Body of pancreas (tissue), 4 donors: Measurements from ENCODE around the gene FMNL2. TPM values are rescaled to one million over a fixed set of nuclear protein-coding genes. Genes with fewer than 3 reads are reported as not detected.

Experiments used
- ATAC-seq: fragments of 150-250 bp; one replicate; pipeline ENCODE4 v1.9.1; 2016
- DNase-seq, 4 donors: peaks; one replicate each; pipeline ENCODE4 v3.0.0-alpha.2; 2019
- H3K27ac ChIP-seq, 4 donors: fragments of 200-600 bp; sonication (generic); 1 replicate in 3 of 4; 2 replicates in 1 of 4; pipeline versions ENCODE4 v1.5.1 to v1.6.1; 2016 to 2019; ENCODE audit warnings: mild to moderate bottlenecking in 1 of 4, mixed read lengths in 1 of 4, moderate library complexity in 1 of 4
- H3K27me3 ChIP-seq, 2 donors: fragments of 200-600 bp; sonication (generic); one replicate each; pipeline ENCODE4 v1.6.0; 2016; ENCODE audit warnings: mild to moderate bottlenecking in 1 of 2
- H3K36me3 ChIP-seq, 2 donors: fragments of 200-600 bp; sonication (generic); replicated peaks in 1 of 2; 2 replicates each; pipeline ENCODE4 v1.5.1; 2016; ENCODE audit warnings: low read depth in 2 of 2; ENCODE audit not compliant: insufficient read depth in 1 of 2
- H3K4me1 ChIP-seq: fragments of 200-600 bp; sonication (generic); one replicate; pipeline ENCODE4 v1.6.0; 2016
- H3K4me3 ChIP-seq, 2 donors: fragments of 200-600 bp; sonication (generic); 1 replicate in 1 of 2; 2 replicates in 1 of 2; pipeline ENCODE4 v1.5.1; 2016 to 2019
- H3K9me3 ChIP-seq, 3 donors: fragments of 200-600 bp; sonication (generic); 1 replicate in 2 of 3; 2 replicates in 1 of 3; pipeline ENCODE4 v1.5.1; 2016
- CTCF ChIP-seq, 7 experiments: fragments of 450-650 bp in 4 of 7; fragments of 200-600 bp in 3 of 7; sonication (generic) in 3 of 7; IDR thresholded peaks; one replicate each; pipeline ENCODE4 v1.5.1; 2016 to 2019; ENCODE audit warnings: antibody characterized with exemption in 7 of 7
- POLR2A ChIP-seq, 3 donors: fragments of 450-650 bp; IDR thresholded peaks; one replicate each; pipeline ENCODE4 v1.6.1; 2016; ENCODE audit warnings: antibody characterized with exemption in 3 of 3, mild to moderate bottlenecking in 2 of 3
- WGBS, 2 donors: methylation state at CpG; one replicate each; pipeline ENCODE4 v1.1.5; 2017; 5-methylcytosine and 5-hydroxymethylcytosine counted together
- intact Hi-C: fragments of 100-400 bp; cut with DNase I; formaldehyde crosslinking; loops from one replicate; pipeline ENCODE4 v1.15.1; 2023
- total RNA-seq, 2 donors: library from RNA; depleted of rRNA; stranded (reverse); fragments of >200 nt; gene quantifications; one replicate each; pipeline ENCODE4 v1.1.0, GENCODE V29; 2016

FMNL2 gene
- total RNA-seq, 2 donors from 2014 or later = 13.5 to 44.4 TPM

GRCh38 chr2:152609154-152609553, 274.2 kb downstream of the FMNL2 start:
- WGBS, 2 donors = 51 to 63% methylated on average over 2 of the region's 2 CpGs
- ATAC-seq = no peak
- H3K27me3 ChIP-seq = no peaks in the 10 kb centered on the region
- H3K27ac ChIP-seq = no peak overlapping the region
- H3K4me1 ChIP-seq = no peaks in the 10 kb centered on the region
- no peaks in the 10 kb centered on the region for H3K36me3 ChIP-seq
- H3K4me3 ChIP-seq = no peak overlapping the region
- TF ChIP-seq CTCF (IDR thresholded peaks at IDR 0.05) = no peak
- no peak for TF ChIP-seq POLR2A (IDR thresholded peaks at IDR 0.05)
- intact Hi-C loops = no loop called here
- H3K9me3 ChIP-seq = no peaks in the 10 kb centered on the region
- DNase-seq = no peak

- ATAC-seq = no peak
- no peaks in the 10 kb centered on the region for H3K27me3 ChIP-seq
- no peaks in the 10 kb centered on the region for H3K9me3 ChIP-seq
- DNase-seq = no peak
- no peaks in the 10 kb centered on the region for H3K4me1 ChIP-seq
- no peak overlapping the region for H3K4me3 ChIP-seq
- TF ChIP-seq CTCF (IDR thresholded peaks at IDR 0.05) = no peak
- intact Hi-C loops = no loop called here
- 25 to 88% methylated on average over 1 of the region's 1 CpG for WGBS, 2 donors
- H3K36me3 ChIP-seq = no peaks in the 10 kb centered on the region
- no peak overlapping the region for H3K27ac ChIP-seq
These were observed 274.7 kb downstream of the FMNL2 start for GRCh38 chr2:152609699-152610098.

- no peak overlapping the region for H3K4me3 ChIP-seq
- H3K27me3 ChIP-seq = no peaks in the 10 kb centered on the region
- no peaks in the 10 kb centered on the region for H3K4me1 ChIP-seq
- H3K9me3 ChIP-seq = no peaks in the 10 kb centered on the region
- ATAC-seq = peak; percentile 59
- no peak for TF ChIP-seq CTCF (IDR thresholded peaks at IDR 0.05)
- TF ChIP-seq POLR2A (IDR thresholded peaks at IDR 0.05) = no peak
- WGBS, 2 donors = 82 to 83% methylated on average over 4 to 5 of the region's 5 CpGs
- peak overlapping the region in 2 of 4 donors; percentile 19 to 74 for H3K27ac ChIP-seq
- intact Hi-C loops = no loop called here
- DNase-seq = peak in 3 of 4 donors; percentile 15 to 63 (median 18)
- H3K36me3 ChIP-seq = no peaks in the 10 kb centered on the region
These were observed 276.7 kb downstream of the FMNL2 start for GRCh38 chr2:152611458-152612231.

- intact Hi-C loops = no loop called here
- 86 to 89% methylated on average over 2 of the region's 2 CpGs for WGBS, 2 donors
These were observed 278.3 kb downstream of the FMNL2 start for GRCh38 chr2:152613235-152613634.

More at GRCh38 chr2:152613235-152613634, 278.3 kb downstream of the FMNL2 start:
- Histone ChIP-seq H3K36me3 (peaks cover 0 to 4% of the 10 kb centered on the region in 2 donors), H3K27ac (no peak overlapping the region), H3K27me3 (no peaks in the 10 kb centered on the region), H3K4me3 (no peak overlapping the region), H3K9me3 (no peaks in the 10 kb centered on the region), H3K4me1 (no peaks in the 10 kb centered on the region)
- ATAC-seq = no peak
- DNase-seq = no peak
- TF ChIP-seq CTCF (IDR thresholded peaks at IDR 0.05) (no peak), POLR2A (IDR thresholded peaks at IDR 0.05) (no peak)
